SHP77 treated with DMSO at 0.1 percent for 48 hours (cell line): Measurements from ENCODE around the gene INPP4B.
"Not testable (repeated sequence)": the region's sequence is repeated elsewhere in the genome, so short reads cannot be mapped to it uniquely, and the experiment has no call there.

Source experiments
- DNase-seq: peaks from one replicate; lab custom pipeline; 2025; lab: John Stamatoyannopoulos, UW

INPP4B gene

DNA sequence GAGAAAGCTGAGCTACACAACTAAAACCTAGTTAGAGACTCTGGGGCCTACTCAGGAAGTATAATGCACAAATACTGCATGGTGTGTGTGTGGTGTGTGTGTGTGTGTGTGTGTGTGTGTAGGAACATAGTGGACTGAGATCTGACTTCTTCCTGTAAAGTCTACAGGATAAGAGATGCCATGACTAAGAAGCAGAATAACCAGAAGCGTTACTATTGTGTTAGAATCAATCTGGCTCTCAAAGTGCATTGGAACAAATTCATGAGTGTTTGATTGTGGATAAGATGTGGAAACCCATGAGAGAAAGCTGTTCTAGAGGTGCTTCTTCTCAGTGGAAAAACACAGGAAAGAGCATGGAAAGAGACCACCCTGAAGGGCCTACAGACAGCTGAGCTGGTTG is 302.1 kb downstream of the INPP4B start:
- DNase-seq = no peak

DNA sequence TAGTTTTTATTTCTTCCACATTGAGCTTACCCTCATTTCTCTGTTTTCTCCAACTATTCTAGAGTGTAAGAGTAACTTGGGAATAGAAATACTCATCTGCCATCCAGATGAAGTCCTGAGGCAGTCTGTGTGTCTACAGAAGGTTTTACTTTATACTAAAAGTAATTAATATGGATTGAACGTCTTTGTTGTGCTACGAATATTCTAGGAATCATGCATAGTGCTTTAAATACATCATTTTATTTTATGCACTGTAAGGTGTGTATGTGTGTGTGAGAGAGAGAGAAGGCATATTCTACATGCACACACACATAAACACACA is 305.7 kb downstream of the INPP4B start:
- no peak for DNase-seq

- no peak for DNase-seq
These were observed 306.2 kb downstream of the INPP4B start for GRCh38 chr4:142539796-142540482.

DNA sequence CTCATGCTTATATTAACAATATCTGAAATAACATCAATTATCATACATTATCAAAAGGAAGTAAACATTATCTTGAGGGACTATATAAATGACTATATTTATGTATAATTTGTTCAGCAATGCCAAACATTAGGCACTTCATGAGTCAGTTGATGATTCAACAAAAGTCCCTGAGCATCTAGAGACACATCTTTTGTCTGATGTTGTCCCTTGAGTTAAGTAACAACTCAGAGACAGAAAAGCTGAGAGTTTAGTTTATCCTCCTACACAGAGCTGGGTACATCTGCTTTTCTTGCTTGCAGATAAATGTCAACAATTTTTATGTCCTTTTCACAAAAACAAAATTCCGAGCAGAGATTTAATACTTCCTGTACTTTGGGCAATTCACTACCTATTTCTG is 311.1 kb downstream of the INPP4B start:
- no peak for DNase-seq

- no peak for DNase-seq
These were observed 314.0 kb downstream of the INPP4B start for GRCh38 chr4:142532054-142532453.

GRCh38 chr4:142530728-142531127 is 315.4 kb downstream of the INPP4B start:
- no peak for DNase-seq

- no peak for DNase-seq
These were observed 317.7 kb downstream of the INPP4B start for GRCh38 chr4:142528433-142528832.

GRCh38 chr4:142523111-142523510 is 323.0 kb downstream of the INPP4B start:
- DNase-seq = no peak

DNA sequence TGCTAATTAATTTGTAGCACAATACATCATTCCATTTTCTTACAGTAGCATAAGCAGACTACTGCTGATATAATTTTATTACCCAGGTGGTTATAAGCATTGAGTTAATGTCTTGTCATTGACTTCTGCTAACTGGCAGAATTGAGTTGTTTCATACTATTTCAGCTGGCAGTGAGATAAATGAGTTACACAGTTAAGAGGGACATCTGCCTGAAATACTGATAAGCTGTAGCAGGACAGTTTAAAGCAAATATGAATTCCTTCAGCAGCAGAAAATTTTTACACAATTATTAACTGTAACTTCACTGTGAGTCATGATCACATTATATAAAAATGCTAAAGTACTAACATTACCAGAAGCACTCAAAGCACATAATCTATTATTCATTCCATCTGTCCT is 326.8 kb downstream of the INPP4B start:
- DNase-seq = no peak

GRCh38 chr4:142516686-142517526 is 329.2 kb downstream of the INPP4B start:
- no peak for DNase-seq

DNA sequence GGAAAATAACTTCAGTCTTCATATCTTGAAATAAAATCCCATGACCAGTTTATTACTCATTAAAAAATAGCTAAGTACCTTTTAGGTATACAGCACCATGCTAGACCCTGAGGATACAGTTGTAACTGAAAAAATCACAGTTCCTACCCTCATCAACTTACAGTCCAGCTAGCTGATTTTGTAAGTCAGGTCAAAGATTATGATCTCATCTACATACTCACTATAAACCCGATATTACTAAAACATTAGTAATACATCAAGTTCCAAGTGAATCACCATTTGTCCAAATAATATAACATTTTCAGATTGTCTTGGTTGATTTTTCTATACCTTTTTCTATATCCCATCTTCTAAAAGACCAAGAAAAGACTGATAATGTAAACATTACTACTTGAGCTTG is 333.9 kb downstream of the INPP4B start:
- no peak for DNase-seq

GRCh38 chr4:142509881-142510280 is 336.2 kb downstream of the INPP4B start:
- DNase-seq = no peak

DNA sequence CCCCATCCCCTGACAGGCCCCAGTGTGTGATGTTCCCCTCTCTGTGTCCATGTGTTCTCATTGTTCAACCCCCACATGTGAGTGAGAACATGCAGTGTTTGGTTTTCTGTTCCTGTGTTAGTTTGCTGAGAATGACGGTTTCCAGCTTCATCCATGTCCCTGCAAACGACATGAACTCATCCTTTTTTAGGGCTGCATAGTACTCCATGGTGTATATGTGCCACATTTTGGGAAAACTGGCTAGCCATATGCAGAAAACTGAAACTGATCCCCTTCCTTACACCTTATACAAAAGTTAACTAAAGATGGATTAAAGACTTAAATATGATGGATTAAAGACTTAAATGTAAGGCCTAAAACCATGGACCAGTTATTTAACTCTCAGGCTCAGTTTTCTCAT is 336.7 kb downstream of the INPP4B start:
- not testable (repeated sequence) for DNase-seq

DNA sequence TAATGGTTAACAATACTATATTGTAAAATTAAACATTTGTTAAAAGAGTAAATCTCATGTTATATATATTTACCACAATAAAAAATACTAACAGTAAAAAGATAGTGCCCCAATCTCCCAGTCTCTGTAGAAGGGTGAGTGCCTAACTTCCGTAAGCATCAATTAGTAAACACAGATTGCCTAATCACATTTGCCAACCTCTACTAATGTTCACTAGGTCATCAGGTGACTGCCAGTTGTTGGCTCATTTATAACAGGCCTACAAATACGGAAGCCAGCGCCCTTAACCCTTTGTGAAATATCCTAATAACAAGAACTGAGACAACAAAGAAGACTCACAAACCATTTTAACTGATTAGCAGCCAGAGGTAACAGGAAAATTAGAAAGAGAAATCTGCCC is 345.1 kb downstream of the INPP4B start:
- no peak for DNase-seq

- DNase-seq = no peak
These were observed 348.5 kb downstream of the INPP4B start for GRCh38 chr4:142497606-142498005.

- DNase-seq = no peak
These were observed 352.6 kb downstream of the INPP4B start for GRCh38 chr4:142493255-142494110.

- DNase-seq = no peak
These were observed 360.6 kb downstream of the INPP4B start for GRCh38 chr4:142485452-142485851.

- no peak for DNase-seq
These were observed 365.9 kb downstream of the INPP4B start for GRCh38 chr4:142480244-142480643.

GRCh38 chr4:142475663-142476062 is 370.4 kb downstream of the INPP4B start:
- DNase-seq = no peak

DNA sequence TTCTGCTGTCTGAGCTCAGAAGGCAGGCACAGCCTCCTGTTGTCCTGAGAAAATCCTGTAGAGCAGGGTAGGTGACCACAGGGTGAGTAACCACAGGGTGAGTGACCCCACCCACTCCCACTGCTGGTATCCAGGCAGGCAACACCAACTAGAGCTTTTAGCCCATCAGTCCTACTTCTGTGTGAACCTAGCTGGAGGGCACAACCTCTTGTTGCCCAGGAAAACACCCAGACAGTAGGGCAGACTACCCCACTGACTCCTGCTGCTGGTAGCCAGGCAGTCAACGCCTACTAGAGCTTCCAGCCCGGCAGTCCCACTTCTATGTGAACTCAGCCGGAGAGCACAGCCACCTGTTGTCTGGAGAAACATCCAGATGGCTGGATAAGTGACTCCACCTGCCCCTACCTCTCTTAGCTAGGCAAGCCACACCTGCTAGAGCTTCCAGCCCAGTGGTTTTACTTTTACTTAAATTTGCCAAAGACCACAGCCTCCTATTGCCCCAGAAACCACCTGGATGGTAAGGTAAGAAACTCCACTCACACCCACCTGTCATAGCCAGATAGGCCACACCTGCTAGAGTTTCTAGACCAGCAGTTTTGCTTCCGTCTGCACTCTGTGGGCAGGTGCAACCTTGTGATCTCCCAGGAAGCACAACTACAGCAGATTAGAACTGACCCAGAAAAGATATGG is 371.6 kb downstream of the INPP4B start:
- DNase-seq = no peak

GRCh38 chr4:142473960-142474338 is 372.2 kb downstream of the INPP4B start:
- no peak for DNase-seq
